GM12878 (cell line): ENCODE measurements around the gene RUFY3.

Source experiments
- CREM ChIP-seq: IDR thresholded peaks from 2 replicates; pipeline ENCODE4 v1.6.1; 2014; ENCODE audit warnings: antibody characterized with exemption, low read depth
- EZH2 ChIP-seq: IDR thresholded peaks from 2 replicates; pipeline ENCODE4 v1.6.1; 2012; ENCODE audit warnings: low read depth, mild to moderate bottlenecking, control low read depth, inconsistent platforms, low read length, borderline replicate concordance; ENCODE audit not compliant: control insufficient read depth
- SIX5 ChIP-seq: IDR thresholded peaks from 2 replicates; pipeline ENCODE4 v1.6.1; 2011; ENCODE audit warnings: mild to moderate bottlenecking, low read depth, low read length, moderate library complexity; ENCODE audit not compliant: severe bottlenecking
- TF ChIP-seq, protein P1 (sequence below), 3 experiments: IDR thresholded peaks in 2 of 3; conservative IDR thresholded peaks in 1 of 3; 2 replicates each; pipeline ENCODE4 v1.5.1; 2011; ENCODE audit warnings: low read depth in 3 of 3, low read length in 3 of 3, mild to moderate bottlenecking in 3 of 3, control low read depth in 2 of 3, moderate library complexity in 2 of 3, inconsistent platforms in 1 of 3, mixed read lengths in 1 of 3; ENCODE audit not compliant: control insufficient read depth in 2 of 3, insufficient read depth in 1 of 3; ENCODE audit errors: extremely low read depth in 1 of 3
- TF ChIP-seq, protein P2 (sequence below): IDR thresholded peaks from 2 replicates; pipeline ENCODE4 v1.6.1; 2012; ENCODE audit warnings: low read depth, low read length, improper control_type of control experiment

DNA sequence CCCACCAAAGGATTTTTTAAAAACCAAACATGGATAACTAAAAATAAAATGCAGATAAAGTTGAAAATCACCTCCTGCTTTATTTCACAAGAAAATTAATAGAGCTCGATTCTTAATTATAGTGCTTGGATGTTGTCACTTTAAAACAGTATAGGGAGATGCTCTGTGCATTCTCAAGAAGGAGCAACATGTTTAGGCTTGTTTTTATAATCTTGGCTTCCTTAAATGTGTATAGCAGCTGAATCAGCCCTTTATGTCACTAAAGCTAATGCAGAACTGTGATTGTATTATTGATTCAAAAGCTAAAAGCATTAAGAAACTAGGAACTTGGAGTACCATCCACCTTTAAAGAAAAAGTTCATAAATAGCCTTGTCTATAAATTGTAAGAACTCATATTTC, 20.5 kb upstream of the RUFY3 start:
- TF ChIP-seq SIX5 (no peak), CREM (no peak), EZH2 (no peak)
- TF ChIP-seq, protein P1, sequence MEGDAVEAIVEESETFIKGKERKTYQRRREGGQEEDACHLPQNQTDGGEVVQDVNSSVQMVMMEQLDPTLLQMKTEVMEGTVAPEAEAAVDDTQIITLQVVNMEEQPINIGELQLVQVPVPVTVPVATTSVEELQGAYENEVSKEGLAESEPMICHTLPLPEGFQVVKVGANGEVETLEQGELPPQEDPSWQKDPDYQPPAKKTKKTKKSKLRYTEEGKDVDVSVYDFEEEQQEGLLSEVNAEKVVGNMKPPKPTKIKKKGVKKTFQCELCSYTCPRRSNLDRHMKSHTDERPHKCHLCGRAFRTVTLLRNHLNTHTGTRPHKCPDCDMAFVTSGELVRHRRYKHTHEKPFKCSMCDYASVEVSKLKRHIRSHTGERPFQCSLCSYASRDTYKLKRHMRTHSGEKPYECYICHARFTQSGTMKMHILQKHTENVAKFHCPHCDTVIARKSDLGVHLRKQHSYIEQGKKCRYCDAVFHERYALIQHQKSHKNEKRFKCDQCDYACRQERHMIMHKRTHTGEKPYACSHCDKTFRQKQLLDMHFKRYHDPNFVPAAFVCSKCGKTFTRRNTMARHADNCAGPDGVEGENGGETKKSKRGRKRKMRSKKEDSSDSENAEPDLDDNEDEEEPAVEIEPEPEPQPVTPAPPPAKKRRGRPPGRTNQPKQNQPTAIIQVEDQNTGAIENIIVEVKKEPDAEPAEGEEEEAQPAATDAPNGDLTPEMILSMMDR (IDR thresholded peaks at IDR 0.05 in 2 of 3, conservative IDR thresholded peaks at IDR 0.05 in 1 of 3; ENCODE audit: control insufficient read depth in 2 of 3, extremely low read depth in 1 of 3, insufficient read depth in 1 of 3, low read depth in 3 of 3, low read length in 3 of 3): no peak
- TF ChIP-seq, protein P2, sequence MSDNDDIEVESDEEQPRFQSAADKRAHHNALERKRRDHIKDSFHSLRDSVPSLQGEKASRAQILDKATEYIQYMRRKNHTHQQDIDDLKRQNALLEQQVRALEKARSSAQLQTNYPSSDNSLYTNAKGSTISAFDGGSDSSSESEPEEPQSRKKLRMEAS: no peak
